HEK293 (cell line): ENCODE measurements around the gene OGFOD2.

ENCODE experiments used
- CTCF ChIA-PET: fragments of 350-600 bp; formaldehyde crosslinking; extraction: SDS; loops from one replicate; lab custom pipeline; 2021; ENCODE audit warnings: antibody characterized with exemption; lab: Yijun Ruan, JAX
- POLR2A ChIA-PET: fragments of 300-600 bp; formaldehyde crosslinking; extraction: SDS; loops from one replicate; lab custom pipeline; 2020; ENCODE audit warnings: antibody characterized with exemption, inconsistent platforms; lab: Yijun Ruan, JAX
- H3K27ac ChIP-seq: fragments of 200-500 bp; sonication (Bioruptor generic); 2 replicates; pipeline ENCODE4 v1.5.1; 2014; ENCODE audit warnings: low read depth, low read length, control low read depth, inconsistent platforms; ENCODE audit errors: extremely low read depth
- H3K36me3 ChIP-seq, 2 experiments: fragments of 200-500 bp in 1 of 2; sonication (Bioruptor generic) in 1 of 2; 1 replicate in 1 of 2; 2 replicates in 1 of 2; pipeline ENCODE4 v1.5.1; 2014 to 2017; ENCODE audit warnings: inconsistent platforms in 2 of 2, low read length in 2 of 2; ENCODE audit not compliant: control insufficient read depth in 2 of 2, insufficient read depth in 1 of 2
- H3K4me1 ChIP-seq: fragments of 200-500 bp; sonication (Bioruptor generic); 2 replicates; pipeline ENCODE4 v1.5.1; 2014; ENCODE audit warnings: mild to moderate bottlenecking, low read length, inconsistent platforms; ENCODE audit not compliant: control insufficient read depth, insufficient read depth
- H3K4me3 ChIP-seq: 2 replicates; pipeline ENCODE4 v1.5.1; 2011; ENCODE audit warnings: low read depth, mild to moderate bottlenecking, control low read depth, low read length, moderate library complexity
- H3K9me3 ChIP-seq: fragments of 200-500 bp; sonication (Bioruptor generic); 2 replicates; pipeline ENCODE4 v1.5.1; 2014; ENCODE audit warnings: low read depth, low read length, inconsistent platforms; ENCODE audit not compliant: control insufficient read depth, insufficient read depth
- KLF7 ChIP-seq: fragments of 450-650 bp; formaldehyde crosslinking; IDR thresholded peaks from 2 replicates; pipeline ENCODE4 v1.5.1; 2016; ENCODE audit warnings: missing biosample characterization, missing genetic modification characterization, borderline replicate concordance
- WT1 ChIP-seq: fragments of 450-650 bp; formaldehyde crosslinking; IDR thresholded peaks from 2 replicates; pipeline ENCODE4 v1.5.1; 2016; ENCODE audit warnings: missing biosample characterization, missing genetic modification characterization
- ZBTB20 ChIP-seq: fragments of 450-650 bp; formaldehyde crosslinking; IDR thresholded peaks from 2 replicates; pipeline ENCODE4 v1.5.1; 2016; ENCODE audit warnings: missing biosample characterization, missing genetic modification characterization
- ZEB2 ChIP-seq: fragments of 450-650 bp; formaldehyde crosslinking; IDR thresholded peaks from 2 replicates; pipeline ENCODE4 v1.5.1; 2016; ENCODE audit warnings: missing biosample characterization, missing genetic modification characterization
- ZNF174 ChIP-seq: fragments of 450-650 bp; formaldehyde crosslinking; IDR thresholded peaks from 2 replicates; pipeline ENCODE4 v1.5.0; 2017; ENCODE audit warnings: missing biosample characterization, mild to moderate bottlenecking, missing genetic modification characterization
- ZNF274 ChIP-seq, 2 experiments: fragments of 200-500 bp in 1 of 2; fragments of 450-650 bp in 1 of 2; sonication (Bioruptor generic) in 1 of 2; formaldehyde crosslinking in 1 of 2; IDR thresholded peaks; 2 replicates each; pipeline versions ENCODE4 v1.5.1 to v1.6.1; 2014 to 2016; ENCODE audit warnings: borderline replicate concordance in 1 of 2, inconsistent platforms in 1 of 2, low read length in 1 of 2, missing biosample characterization in 1 of 2, missing genetic modification characterization in 1 of 2
- ZNF335 ChIP-seq: fragments of 450-650 bp; formaldehyde crosslinking; conservative IDR thresholded peaks from 2 replicates; pipeline ENCODE4 v1.5.1; 2016; ENCODE audit warnings: missing biosample characterization, missing genetic modification characterization
- ZNF354C ChIP-seq: fragments of 450-650 bp; formaldehyde crosslinking; IDR thresholded peaks from 2 replicates; pipeline ENCODE4 v1.5.1; 2016; ENCODE audit warnings: missing biosample characterization, missing genetic modification characterization, low read depth, borderline replicate concordance
- ZNF394 ChIP-seq: fragments of 450-650 bp; formaldehyde crosslinking; IDR thresholded peaks from 2 replicates; pipeline ENCODE4 v1.5.1; 2016; ENCODE audit warnings: missing biosample characterization, missing genetic modification characterization, mild to moderate bottlenecking, moderate library complexity, borderline replicate concordance
- ZNF426 ChIP-seq: fragments of 450-650 bp; formaldehyde crosslinking; IDR thresholded peaks from 2 replicates; pipeline ENCODE4 v1.5.1; 2017; ENCODE audit warnings: missing biosample characterization, missing genetic modification characterization, mild to moderate bottlenecking, inconsistent platforms, moderate library complexity
- ZNF521 ChIP-seq: fragments of 450-650 bp; formaldehyde crosslinking; IDR thresholded peaks from 2 replicates; pipeline ENCODE4 v1.5.1; 2017; ENCODE audit warnings: missing biosample characterization, mild to moderate bottlenecking, missing genetic modification characterization
- ZNF623 ChIP-seq: fragments of 450-650 bp; formaldehyde crosslinking; IDR thresholded peaks from 2 replicates; pipeline ENCODE4 v1.5.1; 2016; ENCODE audit warnings: missing biosample characterization, missing genetic modification characterization
- ZNF660 ChIP-seq: fragments of 450-650 bp; IDR thresholded peaks from 2 replicates; pipeline ENCODE4 v1.5.1; 2018; ENCODE audit warnings: missing biosample characterization, mild to moderate bottlenecking, missing genetic modification characterization
- ZNF677 ChIP-seq: fragments of 450-650 bp; IDR thresholded peaks from 2 replicates; pipeline ENCODE4 v1.5.0; 2018; ENCODE audit warnings: missing biosample characterization, mild to moderate bottlenecking, missing genetic modification characterization, moderate library complexity
- ZNF791 ChIP-seq: fragments of 450-650 bp; formaldehyde crosslinking; IDR thresholded peaks from 2 replicates; pipeline ENCODE4 v1.5.1; 2016; ENCODE audit warnings: missing biosample characterization, missing genetic modification characterization
- TF ChIP-seq, protein P1 (sequence below): sonication (generic); formaldehyde crosslinking; IDR thresholded peaks from 2 replicates; pipeline ENCODE4 v1.8.1; 2022; ENCODE audit warnings: mild to moderate bottlenecking, moderate library complexity, missing genetic modification reagents
- TF ChIP-seq, protein P2 (sequence below): IDR thresholded peaks from 2 replicates; pipeline ENCODE4 v1.6.1; 2011; ENCODE audit warnings: mild to moderate bottlenecking, low read depth, low read length, borderline replicate concordance
- TF ChIP-seq, protein P3 (sequence below): fragments of 450-650 bp; formaldehyde crosslinking; IDR thresholded peaks from 2 replicates; pipeline ENCODE4 v1.5.1; 2016; ENCODE audit warnings: missing biosample characterization, missing genetic modification characterization
- TF ChIP-seq, protein P4 (sequence below): fragments of 450-650 bp; formaldehyde crosslinking; IDR thresholded peaks from 2 replicates; pipeline ENCODE4 v1.5.1; 2016; ENCODE audit warnings: missing biosample characterization, missing genetic modification characterization, low read depth

Gene OGFOD2

DNA sequence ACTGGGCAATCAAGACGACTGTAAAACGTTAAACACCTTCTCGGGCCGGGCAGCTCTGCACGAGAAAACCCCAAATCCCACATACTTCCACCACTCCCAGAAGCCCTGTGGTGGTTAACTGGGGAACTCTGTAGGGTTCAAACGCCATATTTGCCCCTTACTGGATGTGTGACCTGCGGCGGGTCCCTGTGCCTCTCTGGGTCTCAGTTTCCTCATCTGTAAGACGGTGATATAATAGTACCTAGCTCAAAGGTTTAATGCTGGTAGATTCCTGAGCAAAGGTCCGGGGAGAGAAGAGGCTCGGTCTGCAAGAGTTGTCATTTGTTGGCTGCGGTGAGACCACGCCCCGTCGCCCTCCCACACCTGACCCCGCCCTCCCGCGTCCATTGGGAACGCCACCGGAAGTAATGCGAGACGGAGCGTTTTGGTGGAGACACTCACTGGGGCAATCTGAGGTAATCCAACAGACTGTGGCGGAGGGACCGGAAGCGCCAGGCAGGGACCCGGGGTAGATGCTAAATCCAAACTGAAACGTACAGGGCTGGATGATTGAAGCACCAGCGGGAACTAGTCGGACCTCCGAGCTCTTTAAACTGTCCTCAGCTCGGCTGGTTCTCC lies 661 bp upstream of the OGFOD2 start (continued):
- TF ChIP-seq, protein P1, sequence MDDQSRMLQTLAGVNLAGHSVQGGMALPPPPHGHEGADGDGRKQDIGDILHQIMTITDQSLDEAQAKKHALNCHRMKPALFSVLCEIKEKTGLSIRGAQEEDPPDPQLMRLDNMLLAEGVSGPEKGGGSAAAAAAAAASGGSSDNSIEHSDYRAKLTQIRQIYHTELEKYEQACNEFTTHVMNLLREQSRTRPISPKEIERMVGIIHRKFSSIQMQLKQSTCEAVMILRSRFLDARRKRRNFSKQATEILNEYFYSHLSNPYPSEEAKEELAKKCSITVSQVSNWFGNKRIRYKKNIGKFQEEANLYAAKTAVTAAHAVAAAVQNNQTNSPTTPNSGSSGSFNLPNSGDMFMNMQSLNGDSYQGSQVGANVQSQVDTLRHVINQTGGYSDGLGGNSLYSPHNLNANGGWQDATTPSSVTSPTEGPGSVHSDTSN (CRISPR knock-in tag) = 0 out of 2 replicates have a peak, but pooled peaks have one; percentile 13
- TF ChIP-seq ZBTB20 (tag by site-specific recombination) (peak; percentile 67), ZNF677 (no peak), WT1 (tag by site-specific recombination) (0 out of 2 replicates have a peak, but pooled peaks have one; percentile 3), ZNF660 (peak; percentile 95), ZNF394 (tag by site-specific recombination) (peak; percentile 67; the same call in 1 of the 2 replicates), KLF7 (tag by site-specific recombination) (peak; percentile 28; the same call in 1 of the 2 replicates)

DNA sequence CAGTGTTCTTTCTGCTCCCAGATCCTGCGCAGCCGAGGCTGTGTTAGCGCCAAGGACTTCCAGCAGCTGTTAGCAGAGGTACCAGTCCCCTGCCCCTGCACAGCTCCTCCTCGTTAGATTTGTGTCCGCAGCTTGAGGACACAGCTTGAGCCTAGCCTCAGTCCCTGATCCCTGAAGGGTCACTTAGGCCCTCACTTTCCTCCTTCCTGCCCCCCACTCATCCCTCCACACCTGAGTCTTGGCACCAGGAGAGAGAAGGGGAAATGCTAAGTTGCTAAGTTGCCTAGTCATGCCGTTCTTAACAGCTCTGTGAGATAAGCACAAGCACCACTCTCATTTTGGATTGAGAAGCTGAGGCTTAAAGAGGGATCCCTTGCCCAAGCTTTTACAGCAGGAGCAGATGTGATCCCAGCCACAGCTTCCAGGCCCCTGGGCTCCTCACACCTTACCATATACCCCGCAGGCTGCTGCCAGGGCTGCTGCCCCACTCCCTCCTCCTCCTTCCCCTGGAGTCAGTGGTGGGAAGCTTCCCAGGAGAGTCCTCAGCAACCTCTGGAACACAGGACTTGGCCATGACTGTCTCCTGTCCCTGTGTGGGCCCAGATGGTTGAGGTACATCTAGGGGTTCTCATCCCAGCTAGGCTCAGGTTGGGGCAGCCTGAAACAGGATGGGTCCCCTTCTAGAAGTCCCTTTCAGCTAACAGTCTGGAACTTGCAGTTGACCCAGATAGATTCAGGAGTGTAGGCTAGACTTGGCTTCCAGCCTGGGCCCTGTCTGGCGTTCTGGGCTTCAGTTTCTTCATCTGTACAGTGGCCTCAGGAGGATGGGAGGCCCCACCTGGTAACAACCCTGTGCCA lies 975 bp downstream of the OGFOD2 start:
- 0 out of 2 replicates have a peak, but pooled peaks have one; percentile 44 for TF ChIP-seq ZBTB20 (tag by site-specific recombination)
- no peak for TF ChIP-seq ZNF426
- POLR2A ChIA-PET = interaction anchor here (0.5 to 3.7 kb wide), 5 partner anchors 8 to 389 kb away, joined by 3 to 36 read pairs (median 4); partner anchors contain the start of genes ABCB9, MPHOSPH9 and MTRFR
- no peak overlapping the region; the same call in 1 of the 2 replicates for H3K27ac ChIP-seq
- H3K36me3 ChIP-seq = peaks cover 0 to 27% of the 10 kb centered on the region in 2 experiments; a peak in 1 of 3 replicates
- peaks cover 7% of the 10 kb centered on the region for H3K4me1 ChIP-seq
- no peaks in the 10 kb centered on the region for H3K9me3 ChIP-seq
- CTCF ChIA-PET = interaction anchor here (0.7 to 2.4 kb wide), 2 partner anchors 42 to 115 kb away, joined by 4 to 9 read pairs; no protein-coding TSS in a partner anchor
- peak overlapping the region; percentile 87 for H3K4me3 ChIP-seq

DNA sequence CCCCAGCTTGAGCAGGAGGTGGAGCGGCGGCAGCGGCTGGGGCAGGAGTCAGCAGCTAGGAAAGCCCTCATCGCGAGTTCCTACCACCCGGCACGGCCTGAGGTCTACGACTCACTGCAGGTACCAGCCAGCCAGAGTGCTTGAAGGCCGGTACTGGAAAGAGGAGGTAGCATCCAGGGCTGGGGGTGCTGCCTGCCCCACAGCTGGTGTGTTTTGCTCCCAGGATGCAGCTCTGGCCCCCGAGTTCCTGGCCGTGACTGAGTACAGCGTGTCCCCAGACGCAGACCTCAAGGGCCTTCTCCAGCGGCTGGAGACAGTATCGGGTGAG lies 1.6 kb downstream of the OGFOD2 start:
- Histone ChIP-seq H3K9me3 (no peaks in the 10 kb centered on the region), H3K36me3 (peaks cover 0 to 30% of the 10 kb centered on the region in 2 experiments; a peak in 1 of 3 replicates), H3K4me3 (no peak overlapping the region), H3K27ac (no peak overlapping the region), H3K4me1 (peaks cover 9% of the 10 kb centered on the region)
- TF ChIP-seq, protein P2, sequence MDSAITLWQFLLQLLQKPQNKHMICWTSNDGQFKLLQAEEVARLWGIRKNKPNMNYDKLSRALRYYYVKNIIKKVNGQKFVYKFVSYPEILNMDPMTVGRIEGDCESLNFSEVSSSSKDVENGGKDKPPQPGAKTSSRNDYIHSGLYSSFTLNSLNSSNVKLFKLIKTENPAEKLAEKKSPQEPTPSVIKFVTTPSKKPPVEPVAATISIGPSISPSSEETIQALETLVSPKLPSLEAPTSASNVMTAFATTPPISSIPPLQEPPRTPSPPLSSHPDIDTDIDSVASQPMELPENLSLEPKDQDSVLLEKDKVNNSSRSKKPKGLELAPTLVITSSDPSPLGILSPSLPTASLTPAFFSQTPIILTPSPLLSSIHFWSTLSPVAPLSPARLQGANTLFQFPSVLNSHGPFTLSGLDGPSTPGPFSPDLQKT = no peak
- no peak for TF ChIP-seq ZNF274 (IDR thresholded peaks at IDR 0.05; ENCODE audit: low read length)
- no peak for TF ChIP-seq ZNF274 (tag by site-specific recombination; IDR thresholded peaks at IDR 0.05; ENCODE audit: borderline replicate concordance)
- TF ChIP-seq ZNF354C (tag by site-specific recombination) = no peak
- TF ChIP-seq, protein P3, sequence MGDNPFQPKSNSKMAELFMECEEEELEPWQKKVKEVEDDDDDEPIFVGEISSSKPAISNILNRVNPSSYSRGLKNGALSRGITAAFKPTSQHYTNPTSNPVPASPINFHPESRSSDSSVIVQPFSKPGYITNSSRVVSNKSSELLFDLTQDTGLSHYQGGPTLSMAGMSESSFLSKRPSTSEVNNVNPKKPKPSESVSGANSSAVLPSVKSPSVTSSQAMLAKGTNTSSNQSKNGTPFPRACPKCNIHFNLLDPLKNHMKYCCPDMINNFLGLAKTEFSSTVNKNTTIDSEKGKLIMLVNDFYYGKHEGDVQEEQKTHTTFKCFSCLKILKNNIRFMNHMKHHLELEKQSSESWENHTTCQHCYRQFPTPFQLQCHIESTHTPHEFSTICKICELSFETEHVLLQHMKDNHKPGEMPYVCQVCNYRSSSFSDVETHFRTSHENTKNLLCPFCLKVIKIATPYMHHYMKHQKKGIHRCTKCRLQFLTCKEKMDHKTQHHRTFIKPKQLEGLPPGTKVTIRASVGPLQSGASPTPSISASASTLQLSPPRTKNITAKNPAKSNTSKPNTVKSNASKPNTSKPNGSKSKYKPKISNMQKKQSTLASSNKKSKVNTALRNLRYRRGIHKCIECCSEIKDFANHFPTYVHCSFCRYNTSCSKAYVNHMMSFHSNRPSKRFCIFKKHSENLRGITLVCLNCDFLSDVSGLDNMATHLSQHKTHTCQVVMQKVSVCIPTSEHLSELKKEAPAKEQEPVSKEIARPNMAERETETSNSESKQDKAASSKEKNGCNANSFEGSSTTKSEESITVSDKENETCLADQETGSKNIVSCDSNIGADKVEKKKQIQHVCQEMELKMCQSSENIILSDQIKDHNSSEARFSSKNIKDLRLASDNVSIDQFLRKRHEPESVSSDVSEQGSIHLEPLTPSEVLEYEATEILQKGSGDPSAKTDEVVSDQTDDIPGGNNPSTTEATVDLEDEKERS (tag by site-specific recombination) = no peak
- no peak for TF ChIP-seq ZNF174 (tag by site-specific recombination)
- TF ChIP-seq ZNF335 (tag by site-specific recombination) = no peak
- TF ChIP-seq, protein P4, sequence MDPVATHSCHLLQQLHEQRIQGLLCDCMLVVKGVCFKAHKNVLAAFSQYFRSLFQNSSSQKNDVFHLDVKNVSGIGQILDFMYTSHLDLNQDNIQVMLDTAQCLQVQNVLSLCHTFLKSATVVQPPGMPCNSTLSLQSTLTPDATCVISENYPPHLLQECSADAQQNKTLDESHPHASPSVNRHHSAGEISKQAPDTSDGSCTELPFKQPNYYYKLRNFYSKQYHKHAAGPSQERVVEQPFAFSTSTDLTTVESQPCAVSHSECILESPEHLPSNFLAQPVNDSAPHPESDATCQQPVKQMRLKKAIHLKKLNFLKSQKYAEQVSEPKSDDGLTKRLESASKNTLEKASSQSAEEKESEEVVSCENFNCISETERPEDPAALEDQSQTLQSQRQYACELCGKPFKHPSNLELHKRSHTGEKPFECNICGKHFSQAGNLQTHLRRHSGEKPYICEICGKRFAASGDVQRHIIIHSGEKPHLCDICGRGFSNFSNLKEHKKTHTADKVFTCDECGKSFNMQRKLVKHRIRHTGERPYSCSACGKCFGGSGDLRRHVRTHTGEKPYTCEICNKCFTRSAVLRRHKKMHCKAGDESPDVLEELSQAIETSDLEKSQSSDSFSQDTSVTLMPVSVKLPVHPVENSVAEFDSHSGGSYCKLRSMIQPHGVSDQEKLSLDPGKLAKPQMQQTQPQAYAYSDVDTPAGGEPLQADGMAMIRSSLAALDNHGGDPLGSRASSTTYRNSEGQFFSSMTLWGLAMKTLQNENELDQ (tag by site-specific recombination) = no peak
- no peak for TF ChIP-seq ZNF521 (tag by site-specific recombination)
- TF ChIP-seq ZNF791 (tag by site-specific recombination) = no peak
- no peak for TF ChIP-seq ZEB2 (tag by site-specific recombination)
- no peak for TF ChIP-seq ZNF623 (tag by site-specific recombination)
- POLR2A ChIA-PET = interaction anchor here (0.5 to 3.7 kb wide), 3 partner anchors 8 to 256 kb away, joined by 4 to 36 read pairs (median 25); partner anchors contain the start of genes ABCB9, MPHOSPH9 and MTRFR
- CTCF ChIA-PET = interaction anchor here (2.4 kb wide), 1 partner anchor 116 kb away, joined by 9 read pairs; no protein-coding TSS in a partner anchor
